HG02798 (cell line): Measurements from ENCODE around the gene LCE1A.

ENCODE experiments used
- ATAC-seq: cut with Tn5 transposase; IDR thresholded peaks from one replicate; pipeline ENCODE4 v1.9.1; 2021; ENCODE audit warnings: mild to moderate bottlenecking; ENCODE audit not compliant: unreplicated experiment, poor library complexity

LCE1A gene

GRCh38 chr1:152869808-152870419 lies 42.6 kb downstream of the LCE1A start:
- no peak for ATAC-seq

DNA sequence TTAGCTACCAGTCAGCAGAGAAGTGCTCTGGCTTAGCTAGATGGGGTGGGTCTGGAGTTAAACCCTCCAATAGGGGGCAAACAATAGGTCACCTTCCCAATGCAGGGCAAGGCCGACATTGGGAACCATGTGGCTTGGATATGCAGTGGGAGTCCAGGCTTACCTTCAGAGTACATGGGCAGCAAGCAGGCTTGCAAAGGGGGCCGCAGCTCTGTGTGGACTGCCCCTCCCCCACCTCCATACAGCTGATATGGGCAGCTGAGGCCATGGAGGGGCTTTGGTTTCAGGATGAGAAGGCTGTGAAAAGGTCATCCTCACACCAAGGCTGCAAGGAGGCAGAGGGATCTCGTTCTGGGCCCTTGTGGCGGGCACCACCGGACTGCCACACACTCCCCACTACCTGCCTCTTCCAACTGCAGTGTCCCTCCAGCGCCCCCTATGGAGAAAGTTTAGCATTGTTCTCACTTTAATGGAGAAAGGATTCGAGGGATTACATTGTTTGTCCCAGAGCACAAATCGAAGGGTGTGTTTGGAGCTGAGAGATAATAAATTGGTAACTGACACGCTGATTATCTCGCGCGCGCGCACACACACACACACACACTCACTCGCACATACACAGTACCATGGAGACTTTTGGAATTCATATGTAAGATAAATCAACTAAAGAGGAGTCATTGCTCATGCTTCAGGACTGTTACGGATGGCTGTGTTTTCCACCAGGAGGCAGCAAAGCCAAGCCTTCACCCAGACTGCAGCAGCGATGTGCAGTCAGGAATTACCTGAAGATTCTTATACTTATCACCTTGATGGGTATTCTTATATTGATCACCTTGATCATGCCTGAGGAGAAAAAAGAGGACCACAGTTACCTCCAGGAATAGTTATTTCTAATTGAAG lies 43.8 kb downstream of the LCE1A start:
- no peak for ATAC-seq

DNA sequence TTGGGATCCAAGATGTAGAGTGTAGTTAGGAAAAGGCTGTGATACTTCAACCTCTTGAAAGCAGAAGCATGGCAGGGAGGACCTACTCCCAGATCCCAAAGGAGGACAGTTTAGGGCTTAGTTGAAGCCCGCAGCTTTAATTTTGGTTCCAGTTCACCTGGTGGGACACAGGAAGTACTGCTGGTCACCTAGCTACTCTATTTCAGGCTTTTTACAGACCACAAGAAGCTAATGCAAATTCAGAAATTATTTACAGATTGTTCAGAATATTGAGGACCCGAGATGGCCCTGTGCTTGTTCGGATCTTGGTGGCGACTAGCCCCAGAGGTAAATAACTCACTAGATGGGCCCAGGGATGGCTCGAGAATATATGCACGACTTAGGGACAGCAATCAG lies 44.5 kb downstream of the LCE1A start:
- ATAC-seq, result peak; percentile 50

GRCh38 chr1:152873495-152873894 lies 46.2 kb downstream of the LCE1A start:
- ATAC-seq, result no peak

DNA sequence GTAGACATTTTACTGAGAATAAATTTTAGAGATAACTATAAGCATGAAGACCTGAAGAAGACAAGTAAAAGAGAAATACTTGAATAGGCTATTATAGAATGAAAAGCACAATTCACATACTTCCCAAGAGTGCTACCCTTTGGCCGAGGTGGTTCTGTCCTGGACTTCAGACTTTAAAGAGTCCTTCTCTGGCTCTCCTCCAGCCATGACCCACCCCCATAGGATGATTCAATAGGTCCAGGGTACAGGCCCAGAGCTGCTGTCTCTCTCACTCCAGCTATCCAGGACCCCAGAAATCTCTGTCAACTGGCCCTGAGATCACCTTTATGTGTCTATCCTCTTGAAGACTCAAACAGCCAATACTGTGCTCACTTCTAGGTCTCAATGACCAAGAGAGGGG lies 49.6 kb downstream of the LCE1A start:
- no peak for ATAC-seq
